HL-60 (cell line): ENCODE data around the gene TBX19.

Source experiments
- CTCF ChIP-seq: IDR thresholded peaks from one replicate; pipeline ENCODE4 v1.5.1; 2011; ENCODE audit warnings: low read length, control low read depth, inconsistent platforms; ENCODE audit not compliant: insufficient read depth
- GABPA ChIP-seq: IDR thresholded peaks from 2 replicates; pipeline ENCODE4 v1.6.1; 2012; ENCODE audit warnings: low read depth
- POLR2AphosphoS5 ChIP-seq: IDR thresholded peaks from 2 replicates; pipeline ENCODE4 v1.6.1; 2012; ENCODE audit warnings: low read depth
- REST ChIP-seq: IDR thresholded peaks from 2 replicates; pipeline ENCODE4 v1.6.1; 2012; ENCODE audit warnings: low read depth; ENCODE audit not compliant: insufficient replicate concordance

- TF ChIP-seq CTCF (no peak), POLR2AphosphoS5 (no peak), REST (no peak), GABPA (no peak)
Observed at GRCh38 chr1:168236836-168237611, 43.7 kb upstream of the TBX19 start.
